GM12878 (cell line): ENCODE data around the gene TMBIM6. TPM values are rescaled to one million over a fixed set of nuclear protein-coding genes. Genes with fewer than 3 reads are reported as not detected.

Experiments
- ATAC-seq: fragments of 200-7000 bp; cut with Tn5 transposase; 3 replicates; pipeline ENCODE4 v1.9.1; 2020; ENCODE audit warnings: mild to moderate bottlenecking, moderate library complexity
- BruUV-seq: library from RNA; stranded (reverse); fragments of 400-500 nt; replicated peaks from 2 replicates; lab custom pipeline; 2021; lab: Mats Ljungman, UMichigan
- CTCF ChIA-PET: fragments of 300-600 bp; sonication (Branson Sonifier 250); formaldehyde crosslinking; extraction: SDS; loops from one replicate; lab custom pipeline; 2021; ENCODE audit warnings: inconsistent platforms; lab: Yijun Ruan, JAX
- POLR2A ChIA-PET: fragments of 350-600 bp; formaldehyde crosslinking; extraction: SDS; loops from one replicate; lab custom pipeline; 2021; ENCODE audit warnings: inconsistent platforms; lab: Charles Lee
- RAD21 ChIA-PET: fragments of 300-600 bp; sonication (Branson Sonifier 250); formaldehyde crosslinking; loops from one replicate; lab custom pipeline; 2023; ENCODE audit warnings: antibody characterized with exemption; ENCODE audit not compliant: unreplicated experiment; lab: Charles Lee
- SMC1A ChIA-PET: fragments of 300-600 bp; sonication (Branson Sonifier 250); formaldehyde crosslinking; loops from one replicate; lab custom pipeline; 2023; ENCODE audit not compliant: unreplicated experiment, uncharacterized antibody; lab: Charles Lee
- DNase-seq: peaks from one replicate; pipeline ENCODE4 v3.0.0-alpha.2; 2011; ENCODE audit warnings: low read depth, low spot score
- FAIRE-seq: peaks from 3 replicates; lab custom pipeline; 2011; peaks lifted over from hg19 to GRCh38; lab: Jason Lieb, UNC
- H2AFZ ChIP-seq: 2 replicates; pipeline ENCODE4 v1.6.0; 2011; ENCODE audit warnings: low read depth, low read length, control low read depth; ENCODE audit not compliant: control insufficient read depth
- H3K27ac ChIP-seq: 2 replicates; pipeline ENCODE4 v1.5.1; 2011; ENCODE audit warnings: control low read depth; ENCODE audit not compliant: control insufficient read depth, insufficient read depth
- H3K27me3 ChIP-seq, 2 experiments: replicated peaks in 1 of 2; 2 replicates each; pipeline versions ENCODE4 v1.6.0 to v1.6.1; 2011; ENCODE audit warnings: low read length in 1 of 2; ENCODE audit not compliant: control insufficient read depth in 2 of 2, insufficient read depth in 2 of 2
- H3K36me3 ChIP-seq, 2 experiments: 2 replicates each; pipeline ENCODE4 v1.5.1; 2011; ENCODE audit warnings: low read length in 1 of 2; ENCODE audit not compliant: control insufficient read depth in 2 of 2, insufficient read depth in 2 of 2
- H3K4me1 ChIP-seq: 2 replicates; pipeline ENCODE4 v1.6.1; 2011; ENCODE audit warnings: mild to moderate bottlenecking, low read length, moderate library complexity, mixed read lengths; ENCODE audit not compliant: control insufficient read depth, insufficient read depth
- H3K4me2 ChIP-seq: 2 replicates; pipeline ENCODE4 v1.6.0; 2011; ENCODE audit warnings: control low read depth; ENCODE audit not compliant: control insufficient read depth, insufficient read depth
- H3K4me3 ChIP-seq: fragments of 200-600 bp; sonication (generic); 2 replicates; pipeline ENCODE4 v1.5.1; 2016
- H3K79me2 ChIP-seq: 2 replicates; pipeline ENCODE4 v1.6.0; 2011; ENCODE audit warnings: low read length; ENCODE audit not compliant: control insufficient read depth, insufficient read depth
- H3K9ac ChIP-seq: 2 replicates; pipeline ENCODE4 v1.8.0; 2011; ENCODE audit warnings: low read length, control low read depth, mixed read lengths; ENCODE audit not compliant: control insufficient read depth, insufficient read depth
- H3K9me3 ChIP-seq: replicated peaks from 3 replicates; pipeline ENCODE4 v1.5.1; 2011; ENCODE audit warnings: mild to moderate bottlenecking, low read length; ENCODE audit not compliant: control insufficient read depth, insufficient read depth
- H4K20me1 ChIP-seq: 2 replicates; pipeline ENCODE4 v1.6.0; 2011; ENCODE audit not compliant: control insufficient read depth, insufficient read depth
- BACH1 ChIP-seq: fragments of 450-650 bp; IDR thresholded peaks from 2 replicates; pipeline ENCODE4 v1.6.1; 2017; ENCODE audit warnings: mild to moderate bottlenecking, borderline replicate concordance
- BCL11A ChIP-seq: IDR thresholded peaks from 2 replicates; pipeline ENCODE4 v1.6.1; 2011; ENCODE audit warnings: low read depth, low read length
- CEBPZ ChIP-seq: fragments of 150-350 bp; IDR thresholded peaks from 2 replicates; pipeline ENCODE4 v1.6.1; 2016; ENCODE audit warnings: low read depth, low read length
- CREM ChIP-seq: IDR thresholded peaks from 2 replicates; pipeline ENCODE4 v1.6.1; 2014; ENCODE audit warnings: antibody characterized with exemption, low read depth
- CTCF ChIP-seq, 3 experiments: IDR thresholded peaks in 2 of 3; conservative IDR thresholded peaks in 1 of 3; 2 replicates each; pipeline ENCODE4 v1.5.1; 2011; ENCODE audit warnings: low read depth in 3 of 3, low read length in 3 of 3, mild to moderate bottlenecking in 3 of 3, control low read depth in 2 of 3, moderate library complexity in 2 of 3, inconsistent platforms in 1 of 3, mixed read lengths in 1 of 3; ENCODE audit not compliant: control insufficient read depth in 2 of 3, insufficient read depth in 1 of 3; ENCODE audit errors: extremely low read depth in 1 of 3
- EGR1 ChIP-seq, 2 experiments: IDR thresholded peaks; 1 replicate in 1 of 2; 2 replicates in 1 of 2; pipeline ENCODE4 v1.6.1; 2011 to 2012; ENCODE audit warnings: low read depth in 2 of 2, low read length in 2 of 2, borderline replicate concordance in 1 of 2, mild to moderate bottlenecking in 1 of 2, moderate library complexity in 1 of 2
- JUNB ChIP-seq: IDR thresholded peaks from 2 replicates; pipeline ENCODE4 v1.6.1; 2016; ENCODE audit warnings: antibody characterized with exemption, mild to moderate bottlenecking
- PAX5 ChIP-seq: IDR thresholded peaks from 2 replicates; pipeline ENCODE4 v1.6.1; 2011; ENCODE audit warnings: low read depth, low read length, borderline replicate concordance
- PAX8 ChIP-seq: fragments of 450-650 bp; IDR thresholded peaks from 2 replicates; pipeline ENCODE4 v1.6.1; 2017; ENCODE audit warnings: mild to moderate bottlenecking, moderate library complexity
- PKNOX1 ChIP-seq: fragments of 450-650 bp; IDR thresholded peaks from 2 replicates; pipeline ENCODE4 v1.6.1; 2016; ENCODE audit warnings: mild to moderate bottlenecking
- SIN3A ChIP-seq: IDR thresholded peaks from 2 replicates; pipeline ENCODE4 v1.6.1; 2012; ENCODE audit warnings: low read depth, low read length, improper control_type of control experiment
- USF2 ChIP-seq: IDR thresholded peaks from 2 replicates; pipeline ENCODE4 v1.6.1; 2011; ENCODE audit warnings: low read depth, low read length, improper control_type of control experiment, borderline replicate concordance
- in situ Hi-C: fragments of 300-500 bp; cut with MboI; formaldehyde crosslinking; loops from 9 replicates; pipeline ENCODE4 v1.14.3; 2018; ENCODE audit warnings: mixed read lengths
- intact Hi-C: fragments of 100-400 bp; cut with micrococcal nuclease; formaldehyde crosslinking; loops from one replicate; pipeline ENCODE4 v1.14.2; 2022; ENCODE audit not compliant: unreplicated experiment
- polyA plus RNA-seq, 11 experiments: library from polyadenylated mRNA; depleted of rRNA in 4 of 11; unstranded in 6 of 11; stranded (reverse) in 5 of 11; fragments of >200 nt; fragmentation: Nextera tagmentation in 4 of 11; fragmentation: Illumina TruSeq in 1 of 11; extraction: Ambion mirVana in 4 of 11; extraction: Trizol in 1 of 11; gene quantifications; 1 replicate in 1 of 11; 2 replicates in 10 of 11; pipeline versions ENCODE4 v1.2.1 to v1.2.3, GENCODE V29; 2011 to 2016; ENCODE audit warnings: inconsistent platforms in 2 of 11, missing spikeins in 2 of 11, low read depth in 1 of 11
- total RNA-seq, 4 experiments: library from RNA; depleted of rRNA in 3 of 4; stranded (reverse); fragments of >200 nt in 3 of 4; fragmentation: Illumina TruSeq in 1 of 4; extraction: Trizol in 1 of 4; gene quantifications; 2 replicates each; pipeline versions ENCODE4 v1.2.1 to v1.2.3, GENCODE V29; 2013 to 2021

The TMBIM6 gene
- total and polyA plus RNA-seq, 10 of the 15 experiments (the other 5 are each of a cell fraction or from before 2014, with no cell fraction given): 224 to 1,192 (median 379) TPM

- TF ChIP-seq PAX5 (peak; percentile 30; the same call in 1 of the 2 replicates), BCL11A (no peak), PKNOX1 (peak; percentile 41; the same call in 1 of the 2 replicates), CREM (no peak), BACH1 (no peak), EGR1 (IDR thresholded peaks at IDR 0.05; ENCODE audit: borderline replicate concordance in 1 of 2, low read depth in 2 of 2, low read length in 2 of 2) (no peak), JUNB (no peak)
- TF ChIP-seq, all 136 proteins: peak for 8
These were observed 39.3 kb upstream of the TMBIM6 start (continued) for GRCh38 chr12:49702009-49702408.

GRCh38 chr12:49702676-49703215 is 38.6 kb upstream of the TMBIM6 start:
- Histone ChIP-seq H3K27ac (peak overlapping the region; percentile 82), H3K27me3 (no peaks in the 10 kb centered on the region), H3K9ac (peak overlapping the region; percentile 88), H3K4me2 (peak overlapping the region; percentile 93), H3K9me3 (no peaks in the 10 kb centered on the region), H3K4me1 (peaks cover 49% of the 10 kb centered on the region), H4K20me1 (no peaks in the 10 kb centered on the region), H3K36me3 (no peaks in the 10 kb centered on the region), H3K4me3 (peak overlapping the region; percentile 21), H3K79me2 (peaks cover 93% of the 10 kb centered on the region), H2AFZ (no peak overlapping the region)
- RAD21 ChIA-PET: interaction anchor here (1.1 to 9.7 kb wide), 15 partner anchors 7 to 192 kb away, joined by 3 to 167 read pairs (median 27); partner anchors contain the start of gene TMBIM6
- intact Hi-C loops (no loop called here), in situ Hi-C loops (no loop called here)
- CTCF ChIA-PET: interaction anchor here (0.5 to 17.7 kb wide), 16 partner anchors 13 to 706 kb away, joined by 3 to 486 read pairs (median 4); partner anchors contain the start of gene TMBIM6
- BruUV-seq: no TSS peak
- ATAC-seq: no peak
- SMC1A ChIA-PET: interaction anchor here (0.7 to 13.8 kb wide), 19 partner anchors 8 to 137 kb away, joined by 3 to 191 read pairs (median 9); partner anchors contain the start of genes PRPF40B and TMBIM6
- no peak for DNase-seq
- POLR2A ChIA-PET: interaction anchor here (0.5 to 7.2 kb wide), 18 partner anchors 13 to 962 kb away, joined by 3 to 166 read pairs (median 16); partner anchors contain the start of genes NCKAP5L, PRPF40B, SPATS2 and TMBIM6
- no peak for FAIRE-seq
- TF ChIP-seq PAX8 (no peak), CEBPZ (no peak), BACH1 (no peak), USF2 (no peak), SIN3A (no peak), CTCF (IDR thresholded peaks at IDR 0.05 in 2 of 3, conservative IDR thresholded peaks at IDR 0.05 in 1 of 3; ENCODE audit: control insufficient read depth in 2 of 3, extremely low read depth in 1 of 3, insufficient read depth in 1 of 3, low read depth in 3 of 3, low read length in 3 of 3) (no peak)
